Stimulated activated CD4-positive, alpha-beta T cell treated with anti-CD3 and anti-CD28 coated beads, Interleukin-12 subunit alpha, Interleukin-12 subunit beta, amount 100 ng/mL, for 4 hours (primary cell): Measurements from ENCODE around the gene PKM.

Experiments
- DNase-seq: peaks from one replicate; pipeline ENCODE4 v3.0.0-alpha.2; 2020

The PKM gene

DNA sequence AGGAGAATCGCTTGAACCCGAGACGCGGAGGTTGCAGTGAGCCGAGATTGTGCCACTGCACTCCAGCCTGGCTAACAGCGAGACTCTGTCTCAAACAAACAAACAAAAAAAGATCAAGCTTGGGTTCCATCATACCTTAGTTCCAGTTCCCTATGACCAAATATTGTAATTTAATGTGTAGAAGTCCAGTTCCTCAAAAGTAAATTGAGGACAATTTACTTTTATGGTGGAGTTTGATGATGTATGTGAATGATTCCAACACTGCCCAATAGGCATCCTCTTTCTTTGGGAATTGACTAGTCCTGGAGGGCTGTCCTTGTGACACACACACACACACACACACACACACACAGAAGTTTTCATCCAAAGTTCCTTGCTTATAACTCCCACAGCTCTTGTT, 2.8 kb upstream of the PKM start:
- DNase-seq, result no peak

DNA sequence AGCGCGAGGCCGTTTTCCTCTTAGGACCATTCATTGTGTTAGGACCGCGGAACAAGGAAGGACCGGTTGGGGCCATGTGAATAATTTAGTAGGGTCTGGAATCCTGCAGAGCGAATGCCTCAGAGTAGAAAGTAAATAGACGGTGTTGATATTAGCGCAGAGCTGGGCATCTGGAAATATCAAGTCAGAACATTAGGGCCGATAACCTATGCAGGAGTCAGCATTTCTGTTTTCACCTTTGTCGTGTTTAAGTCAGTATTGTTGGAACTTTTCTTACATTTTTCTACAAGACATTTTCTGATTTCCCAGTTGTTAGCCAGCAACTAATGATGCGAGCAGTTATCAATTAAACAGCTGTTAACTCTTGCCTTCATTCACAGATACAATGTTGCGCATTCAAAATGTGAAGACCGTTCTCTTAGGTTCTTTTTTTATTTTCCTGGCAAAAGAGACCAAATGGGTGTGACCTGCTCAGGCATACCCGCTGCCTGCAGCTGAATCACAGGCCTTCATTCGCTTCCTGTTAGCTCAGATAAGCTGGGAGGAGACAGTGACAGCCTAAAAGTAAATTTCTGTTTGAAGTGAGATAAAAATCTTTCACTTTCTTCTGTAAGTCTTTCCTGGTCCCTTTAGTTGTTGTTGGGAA, 966 bp upstream of the PKM start:
- DNase-seq, result peak; percentile 35

GRCh38 chr15:72230197-72231065, 559 bp downstream of the PKM start:
- peak; percentile 93 for DNase-seq

GRCh38 chr15:72229947-72230196, 1.1 kb downstream of the PKM start:
- DNase-seq, result no peak

DNA sequence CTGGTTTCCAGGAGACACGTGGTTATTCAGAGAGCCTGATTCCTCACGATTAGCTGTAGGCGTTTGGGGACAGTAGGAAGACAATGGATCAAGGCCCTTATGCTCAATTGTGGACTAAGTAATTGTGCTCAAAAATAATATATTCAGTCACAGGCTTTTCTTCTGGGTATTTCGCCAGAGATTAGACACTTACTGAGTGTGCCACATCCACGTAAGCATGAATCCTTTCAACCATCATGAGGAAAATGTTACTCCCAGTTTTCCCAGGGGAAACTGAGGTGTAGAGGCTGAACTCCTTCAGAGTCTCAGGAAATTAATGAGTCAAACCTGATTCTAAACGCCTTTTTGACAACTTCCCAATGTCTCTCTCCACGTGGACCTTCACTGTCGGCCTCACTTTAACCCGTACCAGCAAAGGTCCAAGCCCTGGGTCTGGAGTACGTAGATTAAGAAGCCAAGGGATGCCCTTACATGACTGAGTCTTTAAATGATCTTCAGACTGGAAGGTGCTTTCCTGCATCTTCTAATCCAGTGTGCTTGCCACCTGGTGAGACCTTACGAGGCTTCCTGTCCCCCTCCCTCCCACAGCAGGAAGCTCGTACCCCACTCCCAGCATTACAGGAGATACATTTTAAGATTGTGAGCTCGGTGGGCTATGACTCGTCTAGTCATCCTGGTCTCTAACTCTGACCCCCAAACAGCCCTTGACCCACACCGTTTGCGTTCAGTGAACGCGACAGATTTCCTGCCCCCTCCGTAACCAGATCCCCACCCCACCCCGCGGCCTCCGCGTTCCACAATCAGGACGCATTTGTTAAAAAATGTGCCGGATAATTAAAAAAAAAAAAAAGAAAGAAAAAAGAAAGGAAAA, 1.7 kb downstream of the PKM start:
- DNase-seq, result peak; percentile 39

- DNase-seq, result no peak
Observed at GRCh38 chr15:72227720-72228119, 3.3 kb downstream of the PKM start.

DNA sequence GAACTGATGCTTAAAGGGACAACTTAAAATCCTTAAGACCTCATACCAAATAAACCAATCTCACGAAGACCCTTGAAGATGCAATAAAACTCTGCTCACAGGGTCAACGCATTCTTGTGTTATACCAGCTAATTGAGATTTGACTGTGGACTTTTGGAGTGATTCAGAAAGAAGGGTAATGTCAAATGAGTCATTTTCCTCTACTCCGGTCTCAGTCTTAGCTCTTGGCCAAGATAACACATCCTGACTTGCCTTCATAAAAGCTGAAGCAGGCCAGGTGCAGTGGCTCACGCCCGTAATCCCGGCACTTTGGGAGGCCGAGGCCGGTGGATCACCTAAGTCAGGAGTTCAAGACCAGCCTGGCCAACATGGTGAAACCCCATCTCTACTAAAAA, 3.8 kb downstream of the PKM start:
- DNase-seq, result peak; percentile 36

GRCh38 chr15:72223278-72223677, 7.7 kb downstream of the PKM start:
- no peak for DNase-seq

- no peak for DNase-seq
Observed at GRCh38 chr15:72222393-72222792, 8.6 kb downstream of the PKM start.

GRCh38 chr15:72220687-72221086, 10.3 kb downstream of the PKM start:
- DNase-seq, result no peak

- no peak for DNase-seq
Observed at GRCh38 chr15:72217216-72217615, 13.8 kb downstream of the PKM start.

DNA sequence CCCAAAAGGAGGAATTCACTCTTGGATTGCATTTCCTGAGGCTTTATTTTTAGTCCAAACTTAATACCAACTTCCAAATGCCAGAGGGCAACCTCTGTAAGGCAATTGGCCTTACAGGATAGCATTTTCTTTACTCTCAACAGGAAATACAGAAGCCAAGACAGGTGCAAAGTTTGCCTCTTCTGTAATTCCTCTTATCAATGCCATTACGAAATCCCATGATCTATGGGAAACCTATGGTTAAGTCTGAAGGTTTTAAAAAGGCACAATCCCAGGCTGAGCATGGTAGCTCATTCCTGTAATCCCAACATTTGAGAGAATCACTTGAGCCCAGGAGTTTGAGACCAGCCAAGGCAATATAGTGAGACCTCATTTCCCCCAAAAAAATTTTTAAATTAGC, 14.9 kb downstream of the PKM start:
- DNase-seq, result no peak

DNA sequence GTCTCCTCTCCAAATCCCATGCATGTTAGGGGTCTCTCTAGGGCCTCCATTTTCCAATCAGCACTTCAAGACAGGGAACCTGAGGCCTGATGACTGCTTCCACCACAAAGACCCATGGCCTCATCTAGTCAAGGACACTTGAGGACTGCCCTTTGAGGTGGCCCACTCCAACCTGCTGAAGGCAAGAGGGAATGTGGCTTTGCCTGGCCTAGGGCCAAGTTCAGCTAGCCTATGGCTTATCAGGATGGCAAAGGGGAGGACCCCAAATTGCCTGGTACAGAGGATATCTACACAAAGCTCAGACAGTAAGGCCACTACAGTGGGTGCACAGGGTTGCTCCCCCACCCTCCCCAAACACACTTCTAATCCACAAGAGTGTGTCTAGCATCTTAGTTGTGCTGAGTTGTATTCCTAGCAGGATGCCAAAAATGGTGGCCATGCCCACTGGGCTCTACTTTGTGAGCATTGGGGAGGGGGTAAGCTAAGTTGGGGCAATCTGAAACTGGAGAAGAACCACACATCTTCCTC, 23.4 kb downstream of the PKM start:
- no peak for DNase-seq

GRCh38 chr15:72206677-72207000, 24.4 kb downstream of the PKM start:
- DNase-seq, result no peak

DNA sequence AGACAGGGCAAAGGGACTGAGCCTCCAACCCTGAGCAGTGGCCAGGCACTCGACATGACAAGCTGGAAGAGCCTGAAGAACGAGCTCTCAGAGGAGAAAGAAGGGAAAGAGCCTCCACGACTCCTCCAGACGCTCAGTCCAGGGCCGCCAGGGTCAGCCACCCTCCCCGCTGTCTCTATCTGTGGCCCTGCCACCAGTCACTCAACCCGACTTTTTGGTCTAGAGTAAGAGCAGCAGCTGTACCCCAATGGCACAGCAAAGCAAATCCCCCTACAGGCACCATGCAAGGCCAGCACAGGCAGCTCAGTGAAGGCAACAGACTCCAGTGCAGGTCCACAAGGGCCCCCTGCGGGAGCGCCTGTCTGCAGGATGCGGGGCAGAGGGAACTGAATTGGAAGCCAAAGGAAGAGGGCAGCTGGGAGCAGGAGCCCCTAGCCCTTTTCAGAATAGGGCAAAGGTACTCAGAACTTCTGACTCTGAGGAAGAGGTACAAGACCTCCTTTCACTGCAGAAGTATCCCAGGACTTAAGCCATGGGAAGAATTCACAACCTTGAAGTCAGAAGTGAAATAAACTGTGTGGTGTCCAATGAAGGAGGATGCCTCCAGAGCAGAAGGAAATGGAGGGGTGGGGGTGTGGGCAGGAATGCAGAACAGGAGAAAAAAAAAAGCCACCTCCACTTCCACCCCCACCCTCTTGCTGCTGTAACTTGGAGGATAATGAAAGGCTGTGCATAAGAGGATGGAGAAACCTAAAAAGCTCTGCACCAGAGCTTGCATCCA, 24.9 kb downstream of the PKM start:
- no peak for DNase-seq

GRCh38 chr15:72205273-72205672, 25.7 kb downstream of the PKM start:
- no peak for DNase-seq

GRCh38 chr15:72203507-72203837, 27.5 kb downstream of the PKM start:
- no peak for DNase-seq

- DNase-seq, result no peak
Observed at GRCh38 chr15:72202801-72203506, 28.0 kb downstream of the PKM start.

DNA sequence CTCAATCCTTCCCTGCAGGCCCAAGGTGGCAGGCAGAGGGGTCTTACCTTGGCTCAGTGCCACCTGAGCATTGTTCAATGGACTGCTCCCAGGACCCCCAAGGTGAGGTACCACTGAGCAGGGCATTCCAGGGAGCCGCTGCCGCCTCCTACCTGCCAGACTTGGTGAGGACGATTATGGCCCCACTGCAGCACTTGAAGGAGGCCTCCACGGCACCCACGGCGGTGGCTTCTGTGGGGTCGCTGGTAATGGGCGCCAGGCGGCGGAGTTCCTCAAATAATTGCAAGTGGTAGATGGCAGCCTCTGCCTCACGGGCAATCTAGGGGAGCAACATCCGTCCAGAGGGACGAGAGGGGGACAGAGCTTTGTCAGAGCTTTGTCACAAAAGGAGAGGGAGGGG, 28.7 kb downstream of the PKM start:
- no peak for DNase-seq

DNA sequence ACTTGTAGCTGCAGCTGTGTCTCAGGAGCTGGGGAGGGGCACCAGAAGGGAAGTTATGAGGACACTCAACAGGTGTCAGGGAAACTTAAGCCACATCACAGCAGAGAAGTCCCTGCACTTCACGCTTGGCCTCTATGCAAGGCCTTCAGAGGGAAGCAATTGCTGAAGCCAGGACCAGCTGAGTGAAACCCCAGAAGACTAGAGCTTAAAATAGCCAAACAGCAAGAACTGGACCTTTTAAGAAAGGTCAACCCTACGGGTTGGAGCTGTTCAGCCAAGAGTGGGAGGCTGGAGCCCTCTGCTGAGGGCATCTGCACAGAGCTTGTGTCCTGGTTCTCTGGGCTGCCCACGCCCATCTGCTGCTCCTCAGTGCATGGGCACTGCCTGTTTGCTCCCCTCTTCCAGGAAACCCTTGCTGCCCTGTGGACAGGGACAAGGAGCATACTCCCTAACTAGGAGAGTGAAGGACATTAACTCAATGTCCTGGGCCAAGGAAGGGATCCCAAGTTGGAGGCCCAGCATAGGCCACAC, 29.5 kb downstream of the PKM start:
- DNase-seq, result no peak

DNA sequence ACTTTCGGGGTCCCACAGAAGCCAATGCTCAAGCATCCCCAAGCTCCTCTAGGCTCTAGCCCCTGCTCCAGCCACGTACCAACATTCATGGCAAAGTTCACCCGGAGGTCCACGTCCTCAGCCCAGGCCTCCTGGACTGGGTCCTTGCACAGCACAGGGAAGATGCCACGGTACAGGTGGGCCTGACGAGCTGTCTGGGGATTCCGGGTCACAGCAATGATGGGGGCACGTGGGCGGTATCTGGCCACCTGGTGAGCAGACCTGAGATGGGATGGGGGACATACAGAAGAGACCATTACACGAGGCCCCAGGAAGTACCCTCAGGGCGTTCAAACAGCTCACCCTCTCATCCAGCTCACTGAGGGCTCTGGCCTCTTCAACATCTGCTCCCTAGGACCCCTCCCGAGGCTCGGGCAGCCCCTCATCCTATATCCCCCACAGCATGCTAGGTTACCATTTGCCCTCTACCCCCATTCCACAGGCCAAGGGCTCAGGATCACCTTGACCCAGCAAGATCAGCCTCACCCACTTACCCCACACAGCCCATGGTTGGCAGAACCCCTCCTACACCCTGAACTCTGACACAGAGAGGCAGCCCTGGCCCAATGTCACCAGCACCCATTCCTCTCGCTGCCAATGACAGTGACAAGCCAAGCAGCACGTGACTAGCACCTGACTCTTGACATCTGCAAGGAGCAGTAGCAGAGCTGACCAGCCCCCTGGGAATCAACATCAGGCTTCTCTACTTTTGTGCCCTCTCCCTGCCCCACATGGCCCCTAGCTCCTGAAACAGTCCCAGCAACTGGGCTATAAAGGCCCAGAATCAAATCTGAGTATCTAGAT, 30.4 kb downstream of the PKM start:
- DNase-seq, result no peak
